ENCODE measurements around the gene TTC12.

The TTC12 gene

GRCh38 chr11:113277907-113278306 lies 36.5 kb upstream of the TTC12 start:
- no peaks in the 10 kb centered on the region for H3K36me3 Mint-ChIP-seq (ENCODE audit: low read depth)
- no peaks in the 10 kb centered on the region for H3K4me1 Mint-ChIP-seq (ENCODE audit: low read depth)
- H3K27ac Mint-ChIP-seq = no peak overlapping the region
- no peaks in the 10 kb centered on the region for H3K9me3 Mint-ChIP-seq
- no peak overlapping the region for H3K4me3 Mint-ChIP-seq
- no peaks in the 10 kb centered on the region for H3K27me3 Mint-ChIP-seq

DNA sequence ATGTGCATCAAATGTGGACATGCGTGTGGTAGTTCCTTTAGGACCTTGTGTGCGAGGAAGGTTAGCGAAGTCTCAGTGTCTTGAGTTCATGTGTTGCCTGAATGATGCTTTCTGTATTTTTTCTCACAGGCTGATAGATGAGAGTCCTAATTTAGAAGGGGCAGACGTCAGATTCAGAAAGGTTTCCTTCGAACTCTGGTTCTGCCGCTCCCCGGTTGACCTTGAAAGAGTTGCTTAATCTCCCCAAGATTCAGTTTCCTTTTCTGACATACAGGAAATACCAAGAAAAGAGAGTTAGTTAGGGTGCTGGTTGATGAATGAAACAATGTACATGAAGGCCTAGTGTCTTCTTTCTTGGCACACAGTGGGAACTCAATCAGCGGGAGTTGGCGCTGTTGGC lies 35.9 kb upstream of the TTC12 start:
- H3K27ac Mint-ChIP-seq = no peak overlapping the region
- no peaks in the 10 kb centered on the region for H3K9me3 Mint-ChIP-seq
- no peaks in the 10 kb centered on the region for H3K36me3 Mint-ChIP-seq (ENCODE audit: low read depth)
- H3K4me1 Mint-ChIP-seq (ENCODE audit: low read depth) = no peaks in the 10 kb centered on the region
- H3K4me3 Mint-ChIP-seq = no peak overlapping the region
- no peaks in the 10 kb centered on the region for H3K27me3 Mint-ChIP-seq

- Mint-ChIP-seq H3K4me1 (ENCODE audit: low read depth) (no peaks in the 10 kb centered on the region), H3K27ac (no peak overlapping the region), H3K27me3 (no peaks in the 10 kb centered on the region), H3K4me3 (no peak overlapping the region), H3K9me3 (no peaks in the 10 kb centered on the region), H3K36me3 (ENCODE audit: low read depth) (no peaks in the 10 kb centered on the region)
Measured at GRCh38 chr11:113278925-113279324, 35.5 kb upstream of the TTC12 start.

GRCh38 chr11:113279591-113279990 lies 34.8 kb upstream of the TTC12 start:
- H3K4me3 Mint-ChIP-seq = no peak overlapping the region
- no peaks in the 10 kb centered on the region for H3K36me3 Mint-ChIP-seq (ENCODE audit: low read depth)
- no peaks in the 10 kb centered on the region for H3K9me3 Mint-ChIP-seq
- no peaks in the 10 kb centered on the region for H3K4me1 Mint-ChIP-seq (ENCODE audit: low read depth)
- H3K27me3 Mint-ChIP-seq = no peaks in the 10 kb centered on the region
- H3K27ac Mint-ChIP-seq = no peak overlapping the region

DNA sequence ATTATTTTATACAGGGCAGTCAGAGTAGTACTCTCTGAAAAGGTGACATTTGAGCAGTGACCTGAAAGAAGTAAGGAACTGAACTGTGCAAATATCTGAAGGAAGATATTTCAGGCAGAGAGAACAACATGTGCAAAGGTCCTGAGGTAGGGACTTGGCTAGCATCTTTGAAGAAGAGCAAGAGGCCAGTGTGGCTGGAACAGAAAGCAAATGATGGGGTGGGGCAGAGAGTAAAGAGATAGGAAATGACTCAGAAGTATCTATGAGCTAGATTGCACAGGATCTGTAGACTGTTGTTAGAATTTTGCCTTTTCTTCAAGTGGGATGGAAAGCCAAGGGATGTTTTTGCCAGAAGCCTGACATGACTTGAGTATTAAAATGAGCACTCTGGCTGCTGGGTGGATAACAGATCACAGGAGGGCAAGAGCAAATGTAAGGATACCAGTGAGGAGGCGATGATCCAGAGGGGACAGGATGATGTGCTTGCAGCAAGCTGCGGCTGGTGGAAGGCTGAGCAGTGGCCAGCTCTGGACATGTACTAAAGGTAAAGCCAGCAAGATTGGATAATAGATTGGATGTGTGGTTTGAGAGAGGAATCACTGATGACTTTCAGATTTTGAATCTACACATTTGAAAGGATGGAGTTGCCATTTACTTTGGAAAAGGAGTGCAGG lies 33.2 kb upstream of the TTC12 start:
- no peaks in the 10 kb centered on the region for H3K9me3 Mint-ChIP-seq
- no peak overlapping the region for H3K27ac Mint-ChIP-seq
- no peaks in the 10 kb centered on the region for H3K4me1 Mint-ChIP-seq (ENCODE audit: low read depth)
- H3K4me3 Mint-ChIP-seq = no peak overlapping the region
- H3K27me3 Mint-ChIP-seq = no peaks in the 10 kb centered on the region
- no peaks in the 10 kb centered on the region for H3K36me3 Mint-ChIP-seq (ENCODE audit: low read depth)

GRCh38 chr11:113282898-113283437 lies 31.4 kb upstream of the TTC12 start:
- no peaks in the 10 kb centered on the region for H3K9me3 Mint-ChIP-seq
- no peaks in the 10 kb centered on the region for H3K36me3 Mint-ChIP-seq (ENCODE audit: low read depth)
- no peak overlapping the region for H3K27ac Mint-ChIP-seq
- peaks cover 5% of the 10 kb centered on the region for H3K27me3 Mint-ChIP-seq
- no peak overlapping the region for H3K4me3 Mint-ChIP-seq
- no peaks in the 10 kb centered on the region for H3K4me1 Mint-ChIP-seq (ENCODE audit: low read depth)

DNA sequence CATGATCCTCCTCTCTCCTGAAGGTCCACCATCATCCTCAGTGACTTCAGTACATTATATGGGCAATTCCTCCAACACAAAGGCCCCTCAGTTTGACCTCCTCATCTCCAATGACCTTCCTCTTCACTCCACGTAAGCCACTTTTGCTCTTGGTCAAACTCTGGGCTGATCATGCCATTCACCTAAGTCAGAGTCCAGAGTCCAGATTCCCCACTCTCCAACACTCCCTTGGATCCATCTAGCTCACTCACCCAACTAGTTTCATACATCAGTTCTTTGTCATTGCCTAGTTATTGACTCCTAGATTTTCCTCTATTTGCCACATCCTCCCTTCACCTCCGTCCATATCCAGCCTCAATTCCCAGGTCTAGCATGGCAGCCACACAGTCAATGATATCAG lies 30.5 kb upstream of the TTC12 start:
- Mint-ChIP-seq H3K27me3 (peaks cover 5% of the 10 kb centered on the region), H3K9me3 (no peaks in the 10 kb centered on the region), H3K36me3 (ENCODE audit: low read depth) (no peaks in the 10 kb centered on the region), H3K4me3 (no peak overlapping the region), H3K4me1 (ENCODE audit: low read depth) (no peaks in the 10 kb centered on the region), H3K27ac (no peak overlapping the region)

DNA sequence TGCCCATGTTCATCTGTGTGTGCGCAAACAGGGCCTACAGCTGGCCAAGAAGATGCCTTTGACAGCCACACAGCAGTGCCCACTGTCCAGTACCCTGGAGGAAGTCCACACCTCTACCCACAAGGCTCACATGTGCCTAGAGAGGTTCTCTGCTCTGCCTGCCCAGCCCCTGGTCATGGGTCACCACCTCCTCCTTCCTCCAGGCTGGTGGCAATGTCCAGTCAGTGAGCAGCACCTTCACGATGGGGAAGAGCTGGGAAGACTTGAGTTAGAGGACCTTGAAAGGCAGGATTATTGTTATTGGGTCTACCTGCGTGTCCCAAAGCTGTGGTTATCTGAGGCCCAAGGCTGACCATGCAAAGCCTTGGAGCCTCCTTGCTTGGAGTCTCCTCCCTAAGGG lies 28.4 kb upstream of the TTC12 start:
- H3K4me1 Mint-ChIP-seq (ENCODE audit: low read depth) = no peaks in the 10 kb centered on the region

GRCh38 chr11:113286509-113287497 lies 27.6 kb upstream of the TTC12 start:
- H3K27me3 Mint-ChIP-seq = peaks cover 11% of the 10 kb centered on the region
- no peak overlapping the region for H3K27ac Mint-ChIP-seq
- H3K4me3 Mint-ChIP-seq = no peak overlapping the region
- no peaks in the 10 kb centered on the region for H3K4me1 Mint-ChIP-seq (ENCODE audit: low read depth)
- no peaks in the 10 kb centered on the region for H3K9me3 Mint-ChIP-seq
- H3K36me3 Mint-ChIP-seq (ENCODE audit: low read depth) = no peaks in the 10 kb centered on the region

More for the DNA sequence above, 28.4 kb upstream of the TTC12 start:
- Mint-ChIP-seq H3K9me3 (no peaks in the 10 kb centered on the region), H3K4me3 (no peak overlapping the region), H3K36me3 (ENCODE audit: low read depth) (no peaks in the 10 kb centered on the region), H3K27me3 (peaks cover 5% of the 10 kb centered on the region), H3K27ac (no peak overlapping the region)

- Mint-ChIP-seq H3K9me3 (no peaks in the 10 kb centered on the region), H3K36me3 (ENCODE audit: low read depth) (no peaks in the 10 kb centered on the region), H3K27me3 (peaks cover 11% of the 10 kb centered on the region), H3K27ac (no peak overlapping the region), H3K4me1 (ENCODE audit: low read depth) (no peaks in the 10 kb centered on the region), H3K4me3 (no peak overlapping the region)
Measured at GRCh38 chr11:113287801-113288200, 26.6 kb upstream of the TTC12 start.

DNA sequence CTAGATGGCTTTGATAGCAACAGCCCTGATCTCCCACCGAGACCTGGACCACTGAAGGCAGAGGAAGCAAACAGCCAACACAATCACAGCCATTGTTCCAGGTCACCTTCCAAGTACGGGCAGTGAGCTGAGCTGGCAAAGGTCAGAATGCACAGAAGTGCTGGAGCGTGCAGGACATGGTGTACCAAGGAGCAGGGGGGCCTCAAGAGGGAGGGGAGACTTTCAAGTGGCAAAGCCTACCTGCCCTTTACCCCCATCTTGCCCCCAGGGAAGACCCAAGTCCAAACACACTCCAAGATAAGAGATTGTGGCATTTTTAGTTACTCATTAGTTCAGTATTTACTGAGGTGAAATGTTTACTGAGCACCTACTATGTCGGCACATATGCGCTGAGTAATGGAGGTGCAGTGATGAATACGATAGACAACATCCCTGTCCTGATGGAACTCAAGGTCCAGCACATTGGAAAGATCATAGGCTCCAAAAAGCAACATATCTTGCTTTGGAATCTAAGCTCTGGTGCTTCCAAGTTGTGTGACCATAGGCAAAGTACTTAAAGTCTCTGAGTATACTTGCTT lies 26.0 kb upstream of the TTC12 start:
- H3K4me3 Mint-ChIP-seq = no peak overlapping the region
- no peaks in the 10 kb centered on the region for H3K9me3 Mint-ChIP-seq
- no peak overlapping the region for H3K27ac Mint-ChIP-seq
- no peaks in the 10 kb centered on the region for H3K4me1 Mint-ChIP-seq (ENCODE audit: low read depth)
- peaks cover 11% of the 10 kb centered on the region for H3K27me3 Mint-ChIP-seq
- H3K36me3 Mint-ChIP-seq (ENCODE audit: low read depth) = no peaks in the 10 kb centered on the region

GRCh38 chr11:113289431-113290187 lies 24.8 kb upstream of the TTC12 start:
- Mint-ChIP-seq H3K27ac (no peak overlapping the region), H3K9me3 (no peaks in the 10 kb centered on the region), H3K4me1 (ENCODE audit: low read depth) (no peaks in the 10 kb centered on the region), H3K27me3 (peaks cover 16% of the 10 kb centered on the region), H3K36me3 (ENCODE audit: low read depth) (peaks cover 3% of the 10 kb centered on the region), H3K4me3 (no peak overlapping the region)

GRCh38 chr11:113293936-113294335 lies 20.4 kb upstream of the TTC12 start:
- no peaks in the 10 kb centered on the region for H3K4me1 Mint-ChIP-seq (ENCODE audit: low read depth)
- H3K4me3 Mint-ChIP-seq = no peak overlapping the region
- H3K27me3 Mint-ChIP-seq = peaks cover 21% of the 10 kb centered on the region
- H3K27ac Mint-ChIP-seq = no peak overlapping the region
- H3K36me3 Mint-ChIP-seq (ENCODE audit: low read depth) = peaks cover 3% of the 10 kb centered on the region
- H3K9me3 Mint-ChIP-seq = no peaks in the 10 kb centered on the region

DNA sequence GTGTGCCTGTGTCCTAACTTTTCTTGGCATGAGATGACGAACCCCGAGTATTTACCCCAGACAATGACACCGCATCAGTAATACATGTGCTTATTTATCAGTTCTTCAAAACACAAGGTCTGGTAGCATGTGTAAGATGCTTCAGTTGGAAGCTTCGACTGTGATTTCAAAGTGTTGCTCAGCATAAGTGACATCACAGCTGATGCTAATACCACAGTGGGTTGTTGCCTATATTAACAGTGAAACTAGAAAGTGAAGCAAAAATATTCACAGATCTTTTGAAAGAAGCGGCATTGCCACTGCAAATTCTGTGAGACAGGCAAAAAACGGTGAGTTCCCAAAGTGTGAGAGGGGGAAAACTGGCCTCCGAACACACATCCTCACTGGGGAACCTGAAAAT lies 18.4 kb upstream of the TTC12 start:
- H3K27me3 Mint-ChIP-seq = peaks cover 33% of the 10 kb centered on the region
- H3K36me3 Mint-ChIP-seq (ENCODE audit: low read depth) = peaks cover 3% of the 10 kb centered on the region
- H3K4me1 Mint-ChIP-seq (ENCODE audit: low read depth) = no peaks in the 10 kb centered on the region
- no peak overlapping the region for H3K27ac Mint-ChIP-seq
- no peaks in the 10 kb centered on the region for H3K9me3 Mint-ChIP-seq
- H3K4me3 Mint-ChIP-seq = no peak overlapping the region
